Measurements from ENCODE around the gene KIF26A.

KIF26A gene

GRCh38 chr14:104158827-104159798, 20.7 kb downstream of the KIF26A start:
- no peak for DNase-seq (ENCODE audit: low read depth)

- no peak for DNase-seq (ENCODE audit: low read depth)
These were observed 21.6 kb downstream of the KIF26A start for GRCh38 chr14:104159990-104160389.

GRCh38 chr14:104161602-104162367, 23.4 kb downstream of the KIF26A start:
- DNase-seq (ENCODE audit: low read depth), result no peak

- no peak for DNase-seq (ENCODE audit: low read depth)
These were observed 24.1 kb downstream of the KIF26A start for GRCh38 chr14:104162495-104162894.

GRCh38 chr14:104163541-104163940, 25.2 kb downstream of the KIF26A start:
- no peak for DNase-seq (ENCODE audit: low read depth)

- no peak for DNase-seq (ENCODE audit: low read depth)
These were observed 25.7 kb downstream of the KIF26A start for GRCh38 chr14:104164041-104164440.

GRCh38 chr14:104164512-104164911, 26.1 kb downstream of the KIF26A start:
- no peak for DNase-seq (ENCODE audit: low read depth)

GRCh38 chr14:104166698-104167097, 28.3 kb downstream of the KIF26A start:
- DNase-seq (ENCODE audit: low read depth), result no peak

GRCh38 chr14:104168603-104169002, 30.2 kb downstream of the KIF26A start:
- DNase-seq (ENCODE audit: low read depth), result no peak

- no peak for DNase-seq (ENCODE audit: low read depth)
These were observed 30.8 kb downstream of the KIF26A start for GRCh38 chr14:104169005-104169698.

- no peak for DNase-seq (ENCODE audit: low read depth)
These were observed 31.5 kb downstream of the KIF26A start for GRCh38 chr14:104169699-104170479.

- DNase-seq (ENCODE audit: low read depth), result no peak
These were observed 32.8 kb downstream of the KIF26A start for GRCh38 chr14:104171029-104171697.

GRCh38 chr14:104171895-104172294, 33.5 kb downstream of the KIF26A start:
- no peak for DNase-seq (ENCODE audit: low read depth)

- no peak for DNase-seq (ENCODE audit: low read depth)
These were observed 34.0 kb downstream of the KIF26A start for GRCh38 chr14:104172349-104172748.

- DNase-seq (ENCODE audit: low read depth), result no peak
These were observed 34.5 kb downstream of the KIF26A start for GRCh38 chr14:104172880-104173279.

GRCh38 chr14:104174051-104174450, 35.7 kb downstream of the KIF26A start:
- no peak for DNase-seq (ENCODE audit: low read depth)

GRCh38 chr14:104175041-104175440, 36.7 kb downstream of the KIF26A start:
- DNase-seq (ENCODE audit: low read depth), result no peak

GRCh38 chr14:104175811-104176210, 37.4 kb downstream of the KIF26A start:
- DNase-seq (ENCODE audit: low read depth), result no peak

- DNase-seq (ENCODE audit: low read depth), result no peak
These were observed 38.2 kb downstream of the KIF26A start for GRCh38 chr14:104176611-104177010.

- DNase-seq (ENCODE audit: low read depth), result no peak
These were observed 39.0 kb downstream of the KIF26A start for GRCh38 chr14:104177411-104177810.

- DNase-seq (ENCODE audit: low read depth), result no peak
These were observed 39.9 kb downstream of the KIF26A start for GRCh38 chr14:104178279-104178678.
